ENCODE measurements around the gene IL16. TPM values are rescaled to one million over a fixed set of nuclear protein-coding genes. Genes with fewer than 3 reads are reported as not detected.

IL16 gene
- total RNA-seq, 1 experiment from 2014 or later = 0.81 TPM

GRCh38 chr15:81273200-81273599 lies 76.5 kb downstream of the IL16 start:
- Histone ChIP-seq H3K4me2 (ENCODE audit: low read length) (no peak overlapping the region), H3K9me2 (ENCODE audit: insufficient read depth) (no peaks in the 10 kb centered on the region), H3K9ac (ENCODE audit: low read length) (no peak overlapping the region), H3K36me3 (ENCODE audit: control insufficient read depth in 1 of 2, insufficient read depth in 2 of 2, low read length in 2 of 2) (no peaks in the 10 kb centered on the region), H3K79me2 (ENCODE audit: insufficient read depth, low read length) (no peaks in the 10 kb centered on the region), H3K27me3 (ENCODE audit: insufficient read depth, low read length) (no peaks in the 10 kb centered on the region), H3K9me3 (ENCODE audit: control insufficient read depth in 1 of 2, insufficient read depth in 1 of 2, low read depth in 1 of 2, low read length in 2 of 2) (no peaks in the 10 kb centered on the region), H2AFZ (ENCODE audit: low read depth, low read length, poor library complexity, severe bottlenecking) (no peak overlapping the region), H4K20me1 (ENCODE audit: insufficient read depth) (no peaks in the 10 kb centered on the region), H3K4me1 (ENCODE audit: control insufficient read depth in 1 of 2, insufficient read depth in 2 of 2, low read length in 2 of 2) (peaks cover 2 to 8% of the 10 kb centered on the region in 2 experiments; a peak in 2 of 4 replicates), H3K4me3 (replicated peaks in 1 of 2; ENCODE audit: low read depth in 1 of 2, low read length in 2 of 2) (no peak overlapping the region), H3K27ac (ENCODE audit: low read depth, low read length) (no peak overlapping the region)
- intact Hi-C loops (cut with micrococcal nuclease) = no loop called here
- TF ChIP-seq ZBTB33 (IDR thresholded peaks at IDR 0.05; ENCODE audit: extremely low read depth, insufficient replicate concordance, low read length) = no peak
- POLR2A ChIA-PET = no interaction called here
- RAD21 ChIA-PET (ENCODE audit: low non-redundant PET in 1 of 2, low total read pairs in 2 of 2, uncharacterized antibody in 2 of 2, unreplicated experiment in 2 of 2) = no interaction called here
- DNase-seq (ENCODE audit: low read depth, low spot score) = no peak
- ATAC-seq = no peak
- no TSS peak for BruUV-seq (replicated peaks)
- CTCF ChIA-PET = interaction anchor here (1.0 to 1.8 kb wide), 2 partner anchors 10 to 128 kb away, joined by 3 to 6 read pairs; no protein-coding TSS in a partner anchor

- peaks cover 2 to 8% of the 10 kb centered on the region in 2 experiments; a peak in 2 of 4 replicates for H3K4me1 ChIP-seq (ENCODE audit: control insufficient read depth in 1 of 2, insufficient read depth in 2 of 2, low read length in 2 of 2)
- ATAC-seq (no peak), DNase-seq (ENCODE audit: low read depth, low spot score) (no peak)
- H3K27ac ChIP-seq (ENCODE audit: low read depth, low read length) = no peak overlapping the region
- no TSS peak for BruUV-seq (replicated peaks)
- H3K4me3 ChIP-seq (replicated peaks in 1 of 2; ENCODE audit: low read depth in 1 of 2, low read length in 2 of 2) = no peak overlapping the region
- no peaks in the 10 kb centered on the region for H3K79me2 ChIP-seq (ENCODE audit: insufficient read depth, low read length)
- POLR2A ChIA-PET = interaction anchor here (0.7 kb wide), 1 partner anchor 167 kb away, joined by 3 read pairs; no protein-coding TSS in a partner anchor
- H3K9me3 ChIP-seq (ENCODE audit: control insufficient read depth in 1 of 2, insufficient read depth in 1 of 2, low read depth in 1 of 2, low read length in 2 of 2) = no peaks in the 10 kb centered on the region
- no peaks in the 10 kb centered on the region for H3K36me3 ChIP-seq (ENCODE audit: control insufficient read depth in 1 of 2, insufficient read depth in 2 of 2, low read length in 2 of 2)
- no peak overlapping the region for H3K4me2 ChIP-seq (ENCODE audit: low read length)
- no peaks in the 10 kb centered on the region for H3K9me2 ChIP-seq (ENCODE audit: insufficient read depth)
- no peak overlapping the region for H3K9ac ChIP-seq (ENCODE audit: low read length)
- H4K20me1 ChIP-seq (ENCODE audit: insufficient read depth) = no peaks in the 10 kb centered on the region
- H3K27me3 ChIP-seq (ENCODE audit: insufficient read depth, low read length) = no peaks in the 10 kb centered on the region
- H2AFZ ChIP-seq (ENCODE audit: low read depth, low read length, poor library complexity, severe bottlenecking) = no peak overlapping the region
- intact Hi-C loops (cut with micrococcal nuclease) = no loop called here
- RAD21 ChIA-PET (ENCODE audit: low non-redundant PET in 1 of 2, low total read pairs in 2 of 2, uncharacterized antibody in 2 of 2, unreplicated experiment in 2 of 2) = interaction anchor here in 1 of 2 experiments (1.6 kb wide), 1 partner anchor 8 kb away, joined by 6 read pairs; no protein-coding TSS in a partner anchor
- CTCF ChIA-PET = interaction anchor here (1.0 to 2.5 kb wide), 8 partner anchors 8 to 168 kb away, joined by 3 to 67 read pairs (median 6); no protein-coding TSS in a partner anchor
- TF ChIP-seq SRF (IDR thresholded peaks at IDR 0.05; ENCODE audit: low read depth) (no peak), ZNF274 (IDR thresholded peaks at IDR 0.05; ENCODE audit: low read depth, low read length) (no peak), CBX3 (IDR thresholded peaks at IDR 0.05; ENCODE audit: low read depth) (no peak), EZH2 (IDR thresholded peaks at IDR 0.05) (no peak), REST (IDR thresholded peaks at IDR 0.05; ENCODE audit: low read depth) (no peak), CEBPB (IDR thresholded peaks at IDR 0.05; ENCODE audit: low read depth) (no peak), YY1 (IDR thresholded peaks at IDR 0.05; ENCODE audit: extremely low read depth, insufficient replicate concordance, low read depth, low read length) (no peak), POLR2AphosphoS5 (IDR thresholded peaks at IDR 0.05; ENCODE audit: low read depth, low read length) (no peak), POLR2A (IDR thresholded peaks at IDR 0.05; ENCODE audit: borderline replicate concordance, extremely low read depth, insufficient read depth, insufficient read length) (no peak), MAX (IDR thresholded peaks at IDR 0.05) (no peak), ATF3 (IDR thresholded peaks at IDR 0.05) (no peak)
Measured at GRCh38 chr15:81273855-81274254, 77.2 kb downstream of the IL16 start.

Data from HCT116 (cell line).